ENCODE results near the gene TBC1D1.

Gene TBC1D1

GRCh38 chr4:37890801-37891259 lies at the start of gene TBC1D1:
Gene TBC1D1 (plus strand): TSS chr4:37891084. CDS start chr4:37902096, 11,012 bp downstream.
- TF ChIP-seq GATA2 (IDR thresholded peaks at IDR 0.05; ENCODE audit: low read depth, low read length) (no peak), GATA3 (IDR thresholded peaks at IDR 0.05; ENCODE audit: low read depth, low read length) (no peak)

GRCh38 chr4:37844204-37844603 lies 46.7 kb upstream of the TBC1D1 start:
- TF ChIP-seq GATA3 (IDR thresholded peaks at IDR 0.05; ENCODE audit: low read depth, low read length) (no peak), GATA2 (IDR thresholded peaks at IDR 0.05; ENCODE audit: low read depth, low read length) (no peak)

GRCh38 chr4:37845201-37845600 lies 45.7 kb upstream of the TBC1D1 start:
- TF ChIP-seq GATA2 (IDR thresholded peaks at IDR 0.05; ENCODE audit: low read depth, low read length) = no peak
- no peak for TF ChIP-seq GATA3 (IDR thresholded peaks at IDR 0.05; ENCODE audit: low read depth, low read length)

GRCh38 chr4:37847311-37847884 lies 43.5 kb upstream of the TBC1D1 start:
- TF ChIP-seq GATA3 (IDR thresholded peaks at IDR 0.05; ENCODE audit: low read depth, low read length) (no peak), GATA2 (IDR thresholded peaks at IDR 0.05; ENCODE audit: low read depth, low read length) (no peak)

- TF ChIP-seq GATA3 (IDR thresholded peaks at IDR 0.05; ENCODE audit: low read depth, low read length) (no peak), GATA2 (IDR thresholded peaks at IDR 0.05; ENCODE audit: low read depth, low read length) (no peak)
These were observed 38.5 kb upstream of the TBC1D1 start for GRCh38 chr4:37852376-37852775.

- TF ChIP-seq GATA3 (IDR thresholded peaks at IDR 0.05; ENCODE audit: low read depth, low read length) (no peak), GATA2 (IDR thresholded peaks at IDR 0.05; ENCODE audit: low read depth, low read length) (no peak)
These were observed 32.8 kb upstream of the TBC1D1 start for GRCh38 chr4:37858112-37858511.

- TF ChIP-seq GATA3 (IDR thresholded peaks at IDR 0.05; ENCODE audit: low read depth, low read length) (no peak), GATA2 (IDR thresholded peaks at IDR 0.05; ENCODE audit: low read depth, low read length) (no peak)
These were observed 32.0 kb upstream of the TBC1D1 start for GRCh38 chr4:37858872-37859271.

- TF ChIP-seq GATA3 (IDR thresholded peaks at IDR 0.05; ENCODE audit: low read depth, low read length) = no peak
- TF ChIP-seq GATA2 (IDR thresholded peaks at IDR 0.05; ENCODE audit: low read depth, low read length) = no peak
These were observed 30.6 kb upstream of the TBC1D1 start for GRCh38 chr4:37860266-37860665.

GRCh38 chr4:37862961-37863360 lies 27.9 kb upstream of the TBC1D1 start:
- TF ChIP-seq GATA3 (IDR thresholded peaks at IDR 0.05; ENCODE audit: low read depth, low read length) (no peak), GATA2 (IDR thresholded peaks at IDR 0.05; ENCODE audit: low read depth, low read length) (no peak)

GRCh38 chr4:37864786-37865185 lies 26.1 kb upstream of the TBC1D1 start:
- TF ChIP-seq GATA3 (IDR thresholded peaks at IDR 0.05; ENCODE audit: low read depth, low read length) (no peak), GATA2 (IDR thresholded peaks at IDR 0.05; ENCODE audit: low read depth, low read length) (no peak)

GRCh38 chr4:37865450-37865849 lies 25.4 kb upstream of the TBC1D1 start:
- TF ChIP-seq GATA3 (IDR thresholded peaks at IDR 0.05; ENCODE audit: low read depth, low read length) = no peak
- TF ChIP-seq GATA2 (IDR thresholded peaks at IDR 0.05; ENCODE audit: low read depth, low read length) = no peak

- TF ChIP-seq GATA2 (IDR thresholded peaks at IDR 0.05; ENCODE audit: low read depth, low read length) = no peak
- TF ChIP-seq GATA3 (IDR thresholded peaks at IDR 0.05; ENCODE audit: low read depth, low read length) = no peak
These were observed 23.8 kb upstream of the TBC1D1 start for GRCh38 chr4:37867102-37867501.

GRCh38 chr4:37868238-37868637 lies 22.6 kb upstream of the TBC1D1 start:
- no peak for TF ChIP-seq GATA3 (IDR thresholded peaks at IDR 0.05; ENCODE audit: low read depth, low read length)
- TF ChIP-seq GATA2 (IDR thresholded peaks at IDR 0.05; ENCODE audit: low read depth, low read length) = no peak

- TF ChIP-seq GATA2 (IDR thresholded peaks at IDR 0.05; ENCODE audit: low read depth, low read length) (no peak), GATA3 (IDR thresholded peaks at IDR 0.05; ENCODE audit: low read depth, low read length) (no peak)
These were observed 18.4 kb upstream of the TBC1D1 start for GRCh38 chr4:37872310-37872988.

- TF ChIP-seq GATA2 (IDR thresholded peaks at IDR 0.05; ENCODE audit: low read depth, low read length) = no peak
- no peak for TF ChIP-seq GATA3 (IDR thresholded peaks at IDR 0.05; ENCODE audit: low read depth, low read length)
These were observed 17.5 kb upstream of the TBC1D1 start for GRCh38 chr4:37873386-37873785.

Data from SH-SY5Y (cell line).